ENCODE data around the gene PSKH1. TPM values are rescaled to one million over a fixed set of nuclear protein-coding genes. Genes with fewer than 3 reads are reported as not detected.
A peak's percentile ranks its signal among the peaks of the same experiment; 100 is the strongest.

PSKH1 gene
- total RNA-seq, 1 donor from 2014 or later = 21.6 TPM

- DNase-seq (ENCODE audit: low read depth) = no peak
- no peak for TF ChIP-seq CTCF (IDR thresholded peaks at IDR 0.05; ENCODE audit: insufficient read depth, low read length, poor library complexity, severe bottlenecking)
- no peak overlapping the region for H3K4me3 ChIP-seq (ENCODE audit: low read depth, low read length)
- peaks cover 2% of the 10 kb centered on the region for H3K36me3 ChIP-seq (ENCODE audit: control insufficient read depth, insufficient read depth, low read length)
- no peaks in the 10 kb centered on the region for H3K27me3 ChIP-seq (ENCODE audit: control insufficient read depth, insufficient read depth, low read length)
Measured at GRCh38 chr16:67930678-67931211, 37.7 kb downstream of the PSKH1 start.

- TF ChIP-seq CTCF (IDR thresholded peaks at IDR 0.05; ENCODE audit: insufficient read depth, low read length, poor library complexity, severe bottlenecking) = peak; percentile 8
Measured at GRCh38 chr16:67931712-67932461, 38.8 kb downstream of the PSKH1 start, which contains the start of gene CTRL. Gene CTRL (minus strand): TSS chr16:67931862. CDS start chr16:67931852, 10 bp downstream.

GRCh38 chr16:67932462-67932840, 39.4 kb downstream of the PSKH1 start:
- no peak overlapping the region for H3K4me3 ChIP-seq (ENCODE audit: low read depth, low read length)
- DNase-seq (ENCODE audit: low read depth) = no peak
- no peak for TF ChIP-seq CTCF (IDR thresholded peaks at IDR 0.05; ENCODE audit: insufficient read depth, low read length, poor library complexity, severe bottlenecking)
- H3K36me3 ChIP-seq (ENCODE audit: control insufficient read depth, insufficient read depth, low read length) = peaks cover 2% of the 10 kb centered on the region
- no peaks in the 10 kb centered on the region for H3K27me3 ChIP-seq (ENCODE audit: control insufficient read depth, insufficient read depth, low read length)

More at GRCh38 chr16:67931712-67932461, 38.8 kb downstream of the PSKH1 start, which contains the start of gene CTRL:
- no peak within 1 kb of the TSS for H3K4me3 ChIP-seq (ENCODE audit: low read depth, low read length)
- no peak for DNase-seq (ENCODE audit: low read depth)
- H3K36me3 ChIP-seq (ENCODE audit: control insufficient read depth, insufficient read depth, low read length) = peaks cover 2% of the 10 kb centered on the region
- H3K27me3 ChIP-seq (ENCODE audit: control insufficient read depth, insufficient read depth, low read length) = no peaks in the 10 kb centered on the region

GRCh38 chr16:67933805-67934204, 40.8 kb downstream of the PSKH1 start:
- no peak overlapping the region for H3K4me3 ChIP-seq (ENCODE audit: low read depth, low read length)
- H3K36me3 ChIP-seq (ENCODE audit: control insufficient read depth, insufficient read depth, low read length) = peaks cover 2% of the 10 kb centered on the region
- DNase-seq (ENCODE audit: low read depth) = no peak
- H3K27me3 ChIP-seq (ENCODE audit: control insufficient read depth, insufficient read depth, low read length) = no peaks in the 10 kb centered on the region
- TF ChIP-seq CTCF (IDR thresholded peaks at IDR 0.05; ENCODE audit: insufficient read depth, low read length, poor library complexity, severe bottlenecking) = no peak

GRCh38 chr16:67934306-67935100, 41.4 kb downstream of the PSKH1 start:
- Histone ChIP-seq H3K27me3 (ENCODE audit: control insufficient read depth, insufficient read depth, low read length) (no peaks in the 10 kb centered on the region), H3K4me3 (ENCODE audit: low read depth, low read length) (peak overlapping the region; percentile 85), H3K36me3 (ENCODE audit: control insufficient read depth, insufficient read depth, low read length) (peaks cover 2% of the 10 kb centered on the region)
- DNase-seq (ENCODE audit: low read depth) = no peak
- TF ChIP-seq CTCF (IDR thresholded peaks at IDR 0.05; ENCODE audit: insufficient read depth, low read length, poor library complexity, severe bottlenecking) = no peak
